ENCODE measurements around the gene MPND. TPM values are rescaled to one million over a fixed set of nuclear protein-coding genes. Genes with fewer than 3 reads are reported as not detected.

The MPND gene
- total RNA-seq, 2 donors from 2014 or later, result 5.8 to 10.8 TPM

DNA sequence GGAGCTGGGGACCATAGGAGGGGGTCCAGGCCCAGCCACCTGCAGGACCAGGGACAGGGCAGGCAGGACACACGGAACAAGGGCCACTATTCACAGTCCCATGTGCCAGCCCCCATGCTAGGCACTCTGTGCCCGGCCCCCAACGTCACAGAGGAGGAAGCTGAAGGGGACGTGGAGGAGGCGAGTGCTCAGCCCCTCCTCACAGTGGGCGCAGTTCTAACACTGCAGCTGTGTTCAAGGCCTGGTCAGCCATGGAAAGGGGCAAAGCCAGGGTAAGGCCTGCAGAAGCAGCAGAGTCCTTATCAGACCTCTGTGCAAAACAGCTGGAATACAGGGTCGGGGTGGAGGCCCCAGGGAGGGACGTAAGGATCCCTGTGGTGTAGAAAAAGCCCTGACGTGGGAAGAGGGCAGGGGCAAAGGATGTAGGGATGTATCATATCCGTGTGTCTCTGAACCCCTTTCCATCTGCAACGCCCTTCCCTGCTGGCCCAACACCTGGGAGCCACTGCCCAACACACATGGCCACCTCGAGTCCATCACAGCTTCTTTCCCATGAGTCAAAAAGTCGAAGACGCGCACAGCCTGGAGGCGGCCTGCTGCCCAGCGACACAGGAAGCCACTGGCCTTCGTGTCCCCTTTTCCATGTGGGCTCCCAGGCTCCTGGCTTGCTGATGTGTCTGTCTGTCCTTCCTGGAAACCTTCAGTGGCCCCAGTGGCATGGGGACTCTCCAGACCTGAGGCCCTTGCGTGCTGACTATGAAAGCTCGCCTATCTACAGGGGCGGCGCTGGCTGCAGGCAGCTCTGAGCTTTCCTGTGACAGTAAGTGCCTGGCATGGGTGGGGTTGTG, 29.0 kb downstream of the MPND start:
- DNase-seq (ENCODE audit: low spot score) (no peak), ATAC-seq (ENCODE audit: insufficient number of reproducible peaks, low FRiP score, low read depth) (no peak)
- TF ChIP-seq, protein P1, sequence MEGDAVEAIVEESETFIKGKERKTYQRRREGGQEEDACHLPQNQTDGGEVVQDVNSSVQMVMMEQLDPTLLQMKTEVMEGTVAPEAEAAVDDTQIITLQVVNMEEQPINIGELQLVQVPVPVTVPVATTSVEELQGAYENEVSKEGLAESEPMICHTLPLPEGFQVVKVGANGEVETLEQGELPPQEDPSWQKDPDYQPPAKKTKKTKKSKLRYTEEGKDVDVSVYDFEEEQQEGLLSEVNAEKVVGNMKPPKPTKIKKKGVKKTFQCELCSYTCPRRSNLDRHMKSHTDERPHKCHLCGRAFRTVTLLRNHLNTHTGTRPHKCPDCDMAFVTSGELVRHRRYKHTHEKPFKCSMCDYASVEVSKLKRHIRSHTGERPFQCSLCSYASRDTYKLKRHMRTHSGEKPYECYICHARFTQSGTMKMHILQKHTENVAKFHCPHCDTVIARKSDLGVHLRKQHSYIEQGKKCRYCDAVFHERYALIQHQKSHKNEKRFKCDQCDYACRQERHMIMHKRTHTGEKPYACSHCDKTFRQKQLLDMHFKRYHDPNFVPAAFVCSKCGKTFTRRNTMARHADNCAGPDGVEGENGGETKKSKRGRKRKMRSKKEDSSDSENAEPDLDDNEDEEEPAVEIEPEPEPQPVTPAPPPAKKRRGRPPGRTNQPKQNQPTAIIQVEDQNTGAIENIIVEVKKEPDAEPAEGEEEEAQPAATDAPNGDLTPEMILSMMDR (IDR thresholded peaks at IDR 0.05), result no peak
- Histone ChIP-seq H3K4me3 (no peak overlapping the region), H3K27ac (peak overlapping the region; percentile 95 to 96), H3K9me3 (no peaks in the 10 kb centered on the region), H3K4me1 (ENCODE audit: control insufficient read depth in 1 of 2, low read depth in 2 of 2) (peaks cover 68 to 95% of the 10 kb centered on the region in 2 donors), H3K36me3 (no peaks in the 10 kb centered on the region), H3K27me3 (replicated peaks; ENCODE audit: insufficient read depth) (no peaks in the 10 kb centered on the region)

DNA sequence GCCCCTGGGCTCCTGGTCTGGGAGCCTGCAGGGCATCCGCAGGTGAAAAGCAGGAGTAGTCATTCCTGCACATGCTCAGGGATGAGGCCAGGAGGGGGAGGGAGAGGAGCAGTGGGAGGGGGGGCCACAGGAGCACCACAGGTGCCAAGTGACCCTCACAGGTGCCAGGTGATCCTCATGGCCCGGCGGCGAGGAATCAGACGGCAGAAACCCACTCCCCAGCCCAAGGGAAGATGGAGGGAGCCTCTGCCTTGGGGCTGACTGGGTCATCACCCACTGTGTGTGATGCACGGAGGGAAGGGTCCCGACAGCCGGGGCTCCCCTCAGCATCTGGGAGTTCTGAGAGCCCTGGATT, 29.6 kb downstream of the MPND start:
- ATAC-seq (ENCODE audit: insufficient number of reproducible peaks, low FRiP score, low read depth) (no peak), DNase-seq (ENCODE audit: low spot score) (no peak)
- peak overlapping the region; percentile 38 for H3K4me3 ChIP-seq
- TF ChIP-seq, protein P1 (IDR thresholded peaks at IDR 0.05), result no peak
- H3K27ac ChIP-seq, result peak overlapping the region; percentile 95 to 96
- H3K27me3 ChIP-seq (replicated peaks; ENCODE audit: insufficient read depth), result no peaks in the 10 kb centered on the region
- H3K36me3 ChIP-seq, result no peaks in the 10 kb centered on the region
- peaks cover 67 to 97% of the 10 kb centered on the region in 2 donors for H3K4me1 ChIP-seq (ENCODE audit: control insufficient read depth in 1 of 2, low read depth in 2 of 2)
- H3K9me3 ChIP-seq, result no peaks in the 10 kb centered on the region

DNA sequence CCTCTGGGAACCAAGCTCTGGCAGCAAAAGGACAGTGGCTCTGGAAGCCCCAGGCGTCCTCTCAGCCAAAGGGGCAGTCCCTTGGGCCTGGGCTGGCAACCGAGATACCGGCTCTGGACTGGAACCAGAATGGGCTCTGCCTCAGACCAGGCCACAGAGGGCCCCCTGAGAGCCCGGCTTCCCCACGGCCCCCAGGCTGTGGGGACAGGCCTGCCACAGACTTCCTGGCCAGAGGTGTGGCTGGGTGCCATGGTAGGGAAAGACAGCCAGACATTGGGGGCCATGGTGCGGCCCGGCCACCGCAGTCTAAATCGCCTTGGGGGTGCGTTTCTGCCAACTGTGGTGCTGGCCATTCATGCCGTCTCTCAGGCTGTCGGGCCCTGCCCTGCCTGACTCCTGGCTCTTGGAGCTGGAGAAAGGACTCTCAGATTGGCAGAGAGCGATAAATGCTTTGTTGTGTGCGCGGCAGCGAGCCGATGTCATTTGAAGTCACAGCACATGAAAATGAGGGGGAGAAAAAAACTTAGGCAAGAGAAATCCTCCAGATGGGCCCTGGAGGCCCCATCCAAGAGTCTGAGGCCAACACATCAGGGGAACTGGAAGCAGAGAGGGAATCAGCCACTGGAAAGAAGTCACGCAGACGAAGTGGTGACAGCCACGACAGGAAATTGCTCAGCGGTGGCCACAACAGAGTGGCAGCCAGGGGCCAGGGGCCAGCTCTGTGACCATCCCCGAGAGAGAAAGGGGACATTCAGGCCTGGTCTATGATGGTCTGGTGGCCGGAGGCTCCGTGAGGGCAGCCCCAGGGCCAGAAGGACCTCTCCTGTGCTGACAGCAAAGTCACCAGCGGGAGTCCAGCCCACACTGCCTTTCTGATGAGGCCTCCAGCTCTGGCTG, 30.5 kb downstream of the MPND start:
- peaks cover 62 to 89% of the 10 kb centered on the region in 2 donors for H3K4me1 ChIP-seq (ENCODE audit: control insufficient read depth in 1 of 2, low read depth in 2 of 2)
- TF ChIP-seq, protein P1 (IDR thresholded peaks at IDR 0.05), result no peak
- H3K27ac ChIP-seq, result peak overlapping the region; percentile 95 to 96
- ATAC-seq (ENCODE audit: insufficient number of reproducible peaks, low FRiP score, low read depth) (no peak), DNase-seq (ENCODE audit: low spot score) (no peak)
- peak overlapping the region; percentile 38 for H3K4me3 ChIP-seq
- H3K9me3 ChIP-seq, result no peaks in the 10 kb centered on the region
- no peaks in the 10 kb centered on the region for H3K27me3 ChIP-seq (replicated peaks; ENCODE audit: insufficient read depth)
- no peaks in the 10 kb centered on the region for H3K36me3 ChIP-seq

DNA sequence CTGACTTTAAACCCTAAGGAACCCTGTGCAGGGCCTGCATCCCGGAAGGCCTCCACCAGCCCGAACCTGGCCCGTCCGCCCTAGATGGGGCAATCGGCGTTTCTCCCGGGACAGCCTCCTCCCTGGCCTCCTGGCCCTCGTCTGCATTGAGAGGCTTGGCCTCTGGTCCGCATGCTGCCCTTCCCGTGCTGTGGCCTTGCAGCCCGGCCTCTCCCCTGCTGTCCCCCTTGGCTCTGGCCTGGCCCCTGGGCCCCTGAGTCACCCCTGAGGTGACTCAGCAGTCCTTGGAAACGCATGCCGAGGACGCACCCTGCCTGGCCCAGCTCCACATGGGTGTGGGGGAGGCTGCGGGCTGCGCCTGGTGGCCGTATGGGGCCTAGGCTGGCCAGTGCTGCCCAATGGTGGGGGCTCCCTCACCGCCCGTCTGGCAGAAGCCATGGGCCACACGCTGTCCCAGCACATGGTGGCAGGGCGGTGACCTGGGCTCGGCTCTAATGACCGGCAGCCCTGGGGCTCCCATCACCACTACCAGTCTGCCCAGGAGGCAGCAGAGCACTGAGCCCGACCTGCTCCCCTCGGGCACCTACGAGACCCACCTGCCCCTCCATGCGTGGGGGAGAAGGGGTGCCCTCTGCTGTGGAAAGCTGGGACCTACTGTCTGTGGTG, 31.3 kb downstream of the MPND start:
- H3K4me3 ChIP-seq, result peak overlapping the region; percentile 38
- peak overlapping the region; percentile 95 to 96 for H3K27ac ChIP-seq
- TF ChIP-seq, protein P1 (IDR thresholded peaks at IDR 0.05), result peak; percentile 34
- peaks cover 60 to 87% of the 10 kb centered on the region in 2 donors for H3K4me1 ChIP-seq (ENCODE audit: control insufficient read depth in 1 of 2, low read depth in 2 of 2)
- no peaks in the 10 kb centered on the region for H3K9me3 ChIP-seq
- no peaks in the 10 kb centered on the region for H3K27me3 ChIP-seq (replicated peaks; ENCODE audit: insufficient read depth)
- peak; percentile 74 for DNase-seq (ENCODE audit: low spot score)
- H3K36me3 ChIP-seq, result no peaks in the 10 kb centered on the region
- peak; percentile 51 for ATAC-seq (ENCODE audit: insufficient number of reproducible peaks, low FRiP score, low read depth)

Data from thoracic aorta (tissue), 2 donors.